ENCODE data around the gene PLEKHA4.

The PLEKHA4 gene

GRCh38 chr19:48815870-48816501 lies 52.4 kb downstream of the PLEKHA4 start:
- no peak for TF ChIP-seq CTCF (conservative IDR thresholded peaks at IDR 0.05; ENCODE audit: control insufficient read depth, insufficient read depth, low read depth, low read length)
- no peak for DNase-seq (ENCODE audit: low read depth)
- H3K4me3 ChIP-seq (ENCODE audit: control insufficient read depth, low read depth, low read length), result no peak overlapping the region

GRCh38 chr19:48814895-48815294 lies 53.5 kb downstream of the PLEKHA4 start:
- H3K4me3 ChIP-seq (ENCODE audit: control insufficient read depth, low read depth, low read length), result no peak overlapping the region
- no peak for DNase-seq (ENCODE audit: low read depth)
- TF ChIP-seq CTCF (conservative IDR thresholded peaks at IDR 0.05; ENCODE audit: control insufficient read depth, insufficient read depth, low read depth, low read length), result no peak

GRCh38 chr19:48813123-48813913 lies 55.1 kb downstream of the PLEKHA4 start:
- H3K4me3 ChIP-seq (ENCODE audit: control insufficient read depth, low read depth, low read length), result no peak overlapping the region
- peak; percentile 19 for TF ChIP-seq CTCF (conservative IDR thresholded peaks at IDR 0.05; ENCODE audit: control insufficient read depth, insufficient read depth, low read depth, low read length)
- no peak for DNase-seq (ENCODE audit: low read depth)

GRCh38 chr19:48812094-48812929 lies 56.1 kb downstream of the PLEKHA4 start:
- peak; percentile 59 for DNase-seq (ENCODE audit: low read depth)
- H3K4me3 ChIP-seq (ENCODE audit: control insufficient read depth, low read depth, low read length), result peak overlapping the region; percentile 75
- TF ChIP-seq CTCF (conservative IDR thresholded peaks at IDR 0.05; ENCODE audit: control insufficient read depth, insufficient read depth, low read depth, low read length), result no peak

- no peak for DNase-seq (ENCODE audit: low read depth)
- TF ChIP-seq CTCF (conservative IDR thresholded peaks at IDR 0.05; ENCODE audit: control insufficient read depth, insufficient read depth, low read depth, low read length), result no peak
- peak overlapping the region; percentile 75 for H3K4me3 ChIP-seq (ENCODE audit: control insufficient read depth, low read depth, low read length)
Measured at GRCh38 chr19:48810151-48810550, 58.3 kb downstream of the PLEKHA4 start.

GRCh38 chr19:48807590-48808308 lies 60.7 kb downstream of the PLEKHA4 start:
- no peak overlapping the region for H3K4me3 ChIP-seq (ENCODE audit: control insufficient read depth, low read depth, low read length)
- no peak for TF ChIP-seq CTCF (conservative IDR thresholded peaks at IDR 0.05; ENCODE audit: control insufficient read depth, insufficient read depth, low read depth, low read length)

More at GRCh38 chr19:48807590-48808308, 60.7 kb downstream of the PLEKHA4 start:
- no peak for DNase-seq (ENCODE audit: low read depth)

All from fibroblast of mammary gland (primary cell).